ENCODE results near the gene DDX50.
"Not testable (repeated sequence)": the region's sequence is repeated elsewhere in the genome, so short reads cannot be mapped to it uniquely, and the experiment has no call there.

DDX50 gene

GRCh38 chr10:68963151-68963550 lies 62.0 kb downstream of the DDX50 start:
- in situ Hi-C loops (cut with MboI; ENCODE audit: low pct_unique_long_range_greater_than_20kb, low sequenced_read_pairs), result no loop called here

DNA sequence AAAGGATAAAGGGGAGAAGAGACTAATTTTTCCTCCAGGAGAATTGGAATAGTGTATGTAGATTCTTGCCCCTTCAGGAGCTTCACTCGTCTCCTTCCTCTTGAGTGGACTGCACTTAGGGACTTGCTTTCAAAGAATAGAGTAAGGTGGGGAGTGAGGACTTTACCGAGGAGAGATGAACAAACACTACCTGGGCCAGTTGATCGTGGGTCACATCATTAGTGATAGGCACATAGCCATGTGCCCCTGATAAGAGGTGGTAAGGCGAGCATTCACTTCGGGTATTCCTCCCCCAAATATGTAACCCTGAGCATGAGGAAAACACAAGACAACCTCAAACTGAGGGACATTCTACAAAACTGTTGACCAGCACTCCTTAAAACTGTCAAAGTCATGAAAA lies 72.9 kb downstream of the DDX50 start:
- DNase-seq, result no peak
- in situ Hi-C loops (cut with MboI; ENCODE audit: low pct_unique_long_range_greater_than_20kb, low sequenced_read_pairs), result no loop called here

More at GRCh38 chr10:68963151-68963550, 62.0 kb downstream of the DDX50 start:
- no peak for DNase-seq

DNA sequence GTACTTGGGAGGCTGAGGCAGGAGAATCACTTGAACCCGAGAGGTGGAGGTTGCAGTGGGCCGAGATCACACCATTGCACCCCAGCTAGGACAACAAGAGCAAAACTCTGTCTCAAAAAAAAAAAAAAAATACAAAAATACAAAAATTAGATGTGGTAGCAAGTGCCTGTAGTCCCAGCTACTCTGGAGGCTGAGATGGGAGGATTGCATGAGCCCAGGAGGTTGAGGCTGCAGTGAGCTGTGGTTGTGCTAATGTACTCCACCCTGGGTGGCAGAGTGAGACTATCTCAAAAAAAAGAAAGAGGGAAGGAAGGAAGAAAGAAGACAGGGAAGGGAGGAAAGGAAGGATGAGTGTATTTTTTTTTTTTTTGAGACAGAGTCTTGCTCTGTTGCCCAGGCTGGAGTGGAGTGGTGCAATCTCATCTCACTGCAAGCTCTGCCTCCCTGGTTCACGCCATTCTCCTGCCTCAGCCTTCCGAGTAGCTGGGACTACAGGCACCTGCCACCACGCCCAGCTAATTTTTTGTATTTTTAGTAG lies 74.9 kb downstream of the DDX50 start:
- DNase-seq; in situ Hi-C loops (cut with MboI; ENCODE audit: low pct_unique_long_range_greater_than_20kb, low sequenced_read_pairs): not testable (repeated sequence)

- in situ Hi-C loops (cut with MboI; ENCODE audit: low pct_unique_long_range_greater_than_20kb, low sequenced_read_pairs); DNase-seq: not testable (repeated sequence)
These were observed 78.6 kb downstream of the DDX50 start for GRCh38 chr10:68979738-68980137.

DNA sequence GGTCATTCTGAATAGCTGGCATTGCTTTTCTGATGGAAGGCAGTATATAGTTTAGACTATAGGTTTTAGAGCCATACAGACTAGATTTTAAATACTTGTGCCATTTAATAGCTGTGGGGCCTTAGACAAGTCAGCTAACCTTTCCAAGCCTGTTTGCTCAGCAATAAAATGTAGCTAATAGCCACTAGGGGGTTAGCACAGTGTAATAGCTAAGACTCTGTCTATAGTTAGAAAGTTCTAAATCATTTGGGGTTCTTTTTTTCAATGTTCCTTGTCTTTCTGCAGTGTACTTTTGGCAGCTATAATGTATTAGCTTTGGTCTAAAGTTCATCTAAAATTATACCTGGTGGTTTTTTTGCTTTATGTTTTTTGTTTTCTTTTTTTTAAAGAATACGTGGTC lies 80.0 kb downstream of the DDX50 start:
- DNase-seq, result peak; percentile 16
- in situ Hi-C loops (cut with MboI; ENCODE audit: low pct_unique_long_range_greater_than_20kb, low sequenced_read_pairs), result no loop called here

DNA sequence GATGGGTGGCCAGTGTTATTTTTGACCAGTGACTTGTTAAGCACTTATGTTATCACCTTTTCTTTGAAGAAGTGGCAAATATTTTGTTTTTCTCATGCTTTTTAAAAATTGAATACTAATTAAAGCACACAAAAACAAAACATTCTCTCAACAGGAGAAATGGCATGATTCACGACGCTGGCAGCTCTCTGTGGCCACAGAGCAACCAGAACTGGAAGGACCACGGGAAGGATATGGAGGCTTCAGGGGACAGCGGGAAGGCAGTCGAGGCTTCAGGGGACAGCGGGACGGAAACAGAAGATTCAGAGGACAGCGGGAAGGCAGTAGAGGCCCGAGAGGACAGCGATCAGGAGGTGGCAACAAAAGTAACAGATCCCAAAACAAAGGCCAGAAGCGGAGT lies 81.3 kb downstream of the DDX50 start:
- in situ Hi-C loops (cut with MboI; ENCODE audit: low pct_unique_long_range_greater_than_20kb, low sequenced_read_pairs), result no loop called here
- no peak for DNase-seq

DNA sequence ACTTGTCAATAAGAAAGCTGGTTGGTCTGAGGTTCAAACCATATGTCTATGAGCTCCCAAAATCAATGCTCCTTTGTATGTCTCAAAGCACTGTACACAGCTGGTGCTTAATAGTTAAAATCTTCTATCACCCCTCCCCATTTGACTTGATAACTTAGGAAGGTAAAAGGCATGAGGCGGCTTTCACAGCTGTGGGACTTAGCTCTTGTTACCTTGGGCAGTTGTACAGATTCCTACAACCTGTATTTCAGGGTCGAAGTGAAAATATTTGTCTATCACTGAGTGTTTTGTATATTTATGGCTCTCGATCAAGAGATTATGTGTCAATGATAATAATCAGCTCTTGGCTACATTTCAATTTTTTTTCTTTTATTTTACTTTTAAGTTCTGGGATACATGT lies 86.5 kb downstream of the DDX50 start:
- in situ Hi-C loops (cut with MboI; ENCODE audit: low pct_unique_long_range_greater_than_20kb, low sequenced_read_pairs), result no loop called here
- no peak for DNase-seq

DNA sequence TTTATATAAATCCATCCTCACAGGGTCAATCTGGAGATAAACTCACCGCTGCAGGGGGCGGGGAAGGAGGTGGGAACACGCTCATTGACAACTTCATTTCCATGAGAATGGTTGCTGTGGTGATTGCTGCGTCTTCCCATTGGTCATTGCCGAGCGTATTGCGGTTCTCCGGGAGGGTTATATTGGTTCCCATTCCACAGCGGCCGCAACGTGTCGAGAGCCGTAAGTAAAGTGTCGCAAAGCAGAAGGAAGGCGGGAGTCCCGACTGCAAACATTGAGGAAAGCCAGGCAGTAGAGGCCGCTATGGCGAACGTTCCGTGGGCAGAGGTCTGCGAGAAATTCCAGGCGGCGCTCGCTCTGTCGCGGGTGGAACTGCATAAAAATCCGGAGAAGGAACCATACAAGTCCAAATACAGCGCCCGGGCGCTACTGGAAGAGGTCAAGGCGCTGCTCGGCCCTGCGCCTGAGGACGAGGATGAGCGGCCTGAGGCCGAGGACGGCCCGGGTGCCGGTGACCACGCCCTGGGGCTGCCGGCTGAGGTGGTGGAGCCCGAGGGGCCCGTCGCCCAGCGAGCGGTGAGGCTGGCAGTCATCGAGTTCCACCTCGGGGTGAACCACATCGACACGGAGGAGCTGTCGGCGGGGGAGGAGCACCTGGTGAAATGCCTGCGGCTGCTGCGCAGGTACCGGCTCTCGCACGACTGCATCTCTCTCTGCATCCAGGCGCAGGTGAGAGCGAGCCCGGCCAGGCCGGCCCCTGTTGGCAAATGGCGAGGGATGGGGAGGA lies 87.6 kb downstream of the DDX50 start, which contains the start of gene KIFBP:
Gene KIFBP (plus strand): TSS at position 274 of the 787 bp plus-strand sequence. CDS start 30 bp downstream, at position 304.
- peak; percentile 97 for DNase-seq

GRCh38 chr10:68989317-68989990 lies 88.3 kb downstream of the DDX50 start:
- in situ Hi-C loops (cut with MboI; ENCODE audit: low pct_unique_long_range_greater_than_20kb, low sequenced_read_pairs), result no loop called here
- no peak for DNase-seq

More for the DNA sequence above, 87.6 kb downstream of the DDX50 start, which contains the start of gene KIFBP:
- in situ Hi-C loops (cut with MboI; ENCODE audit: low pct_unique_long_range_greater_than_20kb, low sequenced_read_pairs), result no loop called here

DNA sequence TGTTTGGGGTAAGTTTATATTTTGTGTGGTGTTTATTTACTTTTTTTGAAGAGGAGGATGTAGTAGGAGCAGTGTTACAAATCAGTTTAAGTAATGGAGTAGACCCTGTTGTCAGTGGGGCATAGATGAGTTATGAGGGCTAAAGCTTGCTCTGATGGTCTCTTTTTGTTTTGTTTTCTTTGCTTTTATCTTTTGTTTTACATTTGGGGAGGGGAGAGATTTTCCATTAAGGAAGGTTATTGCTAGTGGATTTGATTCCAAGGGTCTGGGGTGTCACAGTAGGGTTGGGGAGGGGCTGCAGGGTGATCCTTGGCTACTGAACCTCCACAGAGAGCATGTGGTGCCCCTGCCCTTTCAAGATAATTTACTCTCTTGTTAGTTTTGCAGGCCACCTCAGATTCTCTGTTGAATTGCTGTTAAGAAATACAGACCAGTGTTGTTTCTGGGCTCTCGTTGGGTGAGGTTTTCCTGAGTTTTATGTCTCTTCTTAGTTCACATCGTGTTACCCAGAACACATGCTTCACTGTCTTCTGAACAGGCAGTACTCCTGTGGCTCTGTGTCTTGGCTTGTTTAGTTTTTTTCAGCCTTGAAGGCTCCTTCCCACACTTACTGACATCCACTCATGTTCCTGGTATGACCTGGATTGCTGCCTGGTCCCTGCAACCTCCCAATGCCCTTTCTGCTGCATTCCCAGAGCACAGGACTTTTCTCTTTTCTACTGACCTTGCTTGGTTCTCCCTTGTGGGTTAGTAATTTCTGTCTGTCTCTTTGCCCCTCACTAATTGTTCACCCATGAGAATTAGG lies 91.7 kb downstream of the DDX50 start:
- no peak for DNase-seq
- in situ Hi-C loops (cut with MboI; ENCODE audit: low pct_unique_long_range_greater_than_20kb, low sequenced_read_pairs), result no loop called here
